Measurements from ENCODE around the gene CHRNB2. TPM values are rescaled to one million over a fixed set of nuclear protein-coding genes. Genes with fewer than 3 reads are reported as not detected.
"Not testable (repeated sequence)": the region's sequence is repeated elsewhere in the genome, so short reads cannot be mapped to it uniquely, and the experiment has no call there.

CHRNB2 gene
- total RNA-seq, 2 donors from 2014 or later, result 0.52 to 7.6 TPM

GRCh38 chr1:154524881-154525280 lies 42.7 kb upstream of the CHRNB2 start:
- Histone ChIP-seq H3K4me3 (no peak overlapping the region), H3K9me3 (no peaks in the 10 kb centered on the region), H3K27me3 (no peaks in the 10 kb centered on the region), H3K4me1 (no peaks in the 10 kb centered on the region), H3K27ac (no peak overlapping the region), H3K36me3 (replicated peaks in 1 of 2; ENCODE audit: insufficient read depth in 1 of 2, low read depth in 2 of 2) (no peaks in the 10 kb centered on the region)
- intact Hi-C loops (cut with DNase I), result loop anchor here (10.0 kb wide), 1 partner anchor 60 kb away; no protein-coding TSS in a partner anchor
- ATAC-seq (no peak), DNase-seq (no peak)
- no peak for TF ChIP-seq CTCF (IDR thresholded peaks at IDR 0.05)
- no peak for TF ChIP-seq POLR2A (IDR thresholded peaks at IDR 0.05)

- ATAC-seq (no peak), DNase-seq (no peak)
- TF ChIP-seq CTCF (IDR thresholded peaks at IDR 0.05) (no peak), POLR2A (IDR thresholded peaks at IDR 0.05) (no peak)
- no peaks in the 10 kb centered on the region for H3K27me3 ChIP-seq
- no peak overlapping the region for H3K27ac ChIP-seq
- 63 to 69% methylated on average over 6 of the region's 6 CpGs for WGBS, 2 donors
- H3K4me1 ChIP-seq, result no peaks in the 10 kb centered on the region
- no peaks in the 10 kb centered on the region for H3K9me3 ChIP-seq
- H3K4me3 ChIP-seq, result no peak overlapping the region
- no peaks in the 10 kb centered on the region for H3K36me3 ChIP-seq (replicated peaks in 1 of 2; ENCODE audit: insufficient read depth in 1 of 2, low read depth in 2 of 2)
- intact Hi-C loops (cut with DNase I), result loop anchor here (10.0 kb wide), 1 partner anchor 58 kb away; no protein-coding TSS in a partner anchor
These were observed 40.4 kb upstream of the CHRNB2 start for GRCh38 chr1:154527192-154527591.

- ATAC-seq, result no peak
- intact Hi-C loops (cut with DNase I), result loop anchor here (10.0 kb wide), 1 partner anchor 55 kb away; no protein-coding TSS in a partner anchor
These were observed 38.3 kb upstream of the CHRNB2 start for GRCh38 chr1:154529308-154529707.

GRCh38 chr1:154531950-154532349 lies 35.6 kb upstream of the CHRNB2 start:
- ATAC-seq, result not testable (repeated sequence)

More at GRCh38 chr1:154529308-154529707, 38.3 kb upstream of the CHRNB2 start:
- TF ChIP-seq POLR2A (IDR thresholded peaks at IDR 0.05), result no peak
- no peak for TF ChIP-seq CTCF (IDR thresholded peaks at IDR 0.05)
- H3K27me3 ChIP-seq, result no peaks in the 10 kb centered on the region
- H3K27ac ChIP-seq, result no peak overlapping the region
- 81 to 86% methylated on average over 6 of the region's 6 CpGs for WGBS, 2 donors
- no peaks in the 10 kb centered on the region for H3K36me3 ChIP-seq (replicated peaks in 1 of 2; ENCODE audit: insufficient read depth in 1 of 2, low read depth in 2 of 2)
- no peaks in the 10 kb centered on the region for H3K4me1 ChIP-seq
- H3K9me3 ChIP-seq, result no peaks in the 10 kb centered on the region
- DNase-seq, result no peak
- H3K4me3 ChIP-seq, result no peak overlapping the region

GRCh38 chr1:154533952-154534844 lies 33.4 kb upstream of the CHRNB2 start:
- intact Hi-C loops (cut with DNase I), result no loop called here
- Histone ChIP-seq H3K4me3 (no peak overlapping the region), H3K27ac (no peak overlapping the region), H3K4me1 (no peaks in the 10 kb centered on the region), H3K27me3 (no peaks in the 10 kb centered on the region), H3K9me3 (no peaks in the 10 kb centered on the region), H3K36me3 (replicated peaks in 1 of 2; ENCODE audit: insufficient read depth in 1 of 2, low read depth in 2 of 2) (no peaks in the 10 kb centered on the region)
- TF ChIP-seq CTCF (IDR thresholded peaks at IDR 0.05), result peak; percentile 39 to 73 (median 69)
- no peak for TF ChIP-seq POLR2A (IDR thresholded peaks at IDR 0.05)
- 29 to 39% methylated on average over 11 of the region's 11 CpGs for WGBS, 2 donors
- DNase-seq (peak; percentile 68 to 74 (median 68)), ATAC-seq (peak; percentile 78)

More at GRCh38 chr1:154531950-154532349, 35.6 kb upstream of the CHRNB2 start:
- H3K27me3 ChIP-seq; H3K9me3 ChIP-seq; DNase-seq; H3K4me3 ChIP-seq; H3K27ac ChIP-seq; H3K36me3 ChIP-seq (replicated peaks in 1 of 2; ENCODE audit: insufficient read depth in 1 of 2, low read depth in 2 of 2); H3K4me1 ChIP-seq; intact Hi-C loops (cut with DNase I): not testable (repeated sequence)
- WGBS, 2 donors, result 95 to 100% methylated on average over 1 to 10 of the region's 13 CpGs
